HL-60 (cell line): ENCODE data around the gene GNAI1.

ENCODE experiments used
- GABPA ChIP-seq: IDR thresholded peaks from 2 replicates; pipeline ENCODE4 v1.6.1; 2012; ENCODE audit warnings: low read depth
- POLR2AphosphoS5 ChIP-seq: IDR thresholded peaks from 2 replicates; pipeline ENCODE4 v1.6.1; 2012; ENCODE audit warnings: low read depth
- TF ChIP-seq, protein P1 (sequence below): IDR thresholded peaks from one replicate; pipeline ENCODE4 v1.5.1; 2011; ENCODE audit warnings: low read length, control low read depth, inconsistent platforms; ENCODE audit not compliant: insufficient read depth
- TF ChIP-seq, protein P2 (sequence below): IDR thresholded peaks from 2 replicates; pipeline ENCODE4 v1.6.1; 2012; ENCODE audit warnings: low read depth; ENCODE audit not compliant: insufficient replicate concordance

DNA sequence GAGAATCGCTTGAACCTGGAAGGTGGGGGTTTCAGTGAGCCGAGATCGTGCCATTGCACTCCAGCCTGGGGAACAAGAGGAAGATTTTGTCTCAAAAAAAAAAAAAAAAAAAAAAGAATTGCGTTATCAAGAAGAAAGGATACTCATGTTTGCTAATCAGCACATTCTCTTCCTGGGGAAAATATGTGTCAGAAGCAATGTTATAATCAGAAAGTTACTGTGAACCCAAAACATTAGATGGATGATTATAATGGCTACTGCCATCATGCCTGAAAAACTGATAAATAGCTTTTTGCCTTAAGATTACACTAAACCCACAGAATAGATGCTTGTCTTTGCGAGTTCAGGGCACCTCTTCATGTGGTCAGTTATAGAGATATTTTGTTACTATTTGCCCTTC is 24.3 kb upstream of the GNAI1 start:
- TF ChIP-seq, protein P1, sequence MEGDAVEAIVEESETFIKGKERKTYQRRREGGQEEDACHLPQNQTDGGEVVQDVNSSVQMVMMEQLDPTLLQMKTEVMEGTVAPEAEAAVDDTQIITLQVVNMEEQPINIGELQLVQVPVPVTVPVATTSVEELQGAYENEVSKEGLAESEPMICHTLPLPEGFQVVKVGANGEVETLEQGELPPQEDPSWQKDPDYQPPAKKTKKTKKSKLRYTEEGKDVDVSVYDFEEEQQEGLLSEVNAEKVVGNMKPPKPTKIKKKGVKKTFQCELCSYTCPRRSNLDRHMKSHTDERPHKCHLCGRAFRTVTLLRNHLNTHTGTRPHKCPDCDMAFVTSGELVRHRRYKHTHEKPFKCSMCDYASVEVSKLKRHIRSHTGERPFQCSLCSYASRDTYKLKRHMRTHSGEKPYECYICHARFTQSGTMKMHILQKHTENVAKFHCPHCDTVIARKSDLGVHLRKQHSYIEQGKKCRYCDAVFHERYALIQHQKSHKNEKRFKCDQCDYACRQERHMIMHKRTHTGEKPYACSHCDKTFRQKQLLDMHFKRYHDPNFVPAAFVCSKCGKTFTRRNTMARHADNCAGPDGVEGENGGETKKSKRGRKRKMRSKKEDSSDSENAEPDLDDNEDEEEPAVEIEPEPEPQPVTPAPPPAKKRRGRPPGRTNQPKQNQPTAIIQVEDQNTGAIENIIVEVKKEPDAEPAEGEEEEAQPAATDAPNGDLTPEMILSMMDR = no peak
- TF ChIP-seq POLR2AphosphoS5 = no peak
- TF ChIP-seq GABPA = no peak
- TF ChIP-seq, protein P2, sequence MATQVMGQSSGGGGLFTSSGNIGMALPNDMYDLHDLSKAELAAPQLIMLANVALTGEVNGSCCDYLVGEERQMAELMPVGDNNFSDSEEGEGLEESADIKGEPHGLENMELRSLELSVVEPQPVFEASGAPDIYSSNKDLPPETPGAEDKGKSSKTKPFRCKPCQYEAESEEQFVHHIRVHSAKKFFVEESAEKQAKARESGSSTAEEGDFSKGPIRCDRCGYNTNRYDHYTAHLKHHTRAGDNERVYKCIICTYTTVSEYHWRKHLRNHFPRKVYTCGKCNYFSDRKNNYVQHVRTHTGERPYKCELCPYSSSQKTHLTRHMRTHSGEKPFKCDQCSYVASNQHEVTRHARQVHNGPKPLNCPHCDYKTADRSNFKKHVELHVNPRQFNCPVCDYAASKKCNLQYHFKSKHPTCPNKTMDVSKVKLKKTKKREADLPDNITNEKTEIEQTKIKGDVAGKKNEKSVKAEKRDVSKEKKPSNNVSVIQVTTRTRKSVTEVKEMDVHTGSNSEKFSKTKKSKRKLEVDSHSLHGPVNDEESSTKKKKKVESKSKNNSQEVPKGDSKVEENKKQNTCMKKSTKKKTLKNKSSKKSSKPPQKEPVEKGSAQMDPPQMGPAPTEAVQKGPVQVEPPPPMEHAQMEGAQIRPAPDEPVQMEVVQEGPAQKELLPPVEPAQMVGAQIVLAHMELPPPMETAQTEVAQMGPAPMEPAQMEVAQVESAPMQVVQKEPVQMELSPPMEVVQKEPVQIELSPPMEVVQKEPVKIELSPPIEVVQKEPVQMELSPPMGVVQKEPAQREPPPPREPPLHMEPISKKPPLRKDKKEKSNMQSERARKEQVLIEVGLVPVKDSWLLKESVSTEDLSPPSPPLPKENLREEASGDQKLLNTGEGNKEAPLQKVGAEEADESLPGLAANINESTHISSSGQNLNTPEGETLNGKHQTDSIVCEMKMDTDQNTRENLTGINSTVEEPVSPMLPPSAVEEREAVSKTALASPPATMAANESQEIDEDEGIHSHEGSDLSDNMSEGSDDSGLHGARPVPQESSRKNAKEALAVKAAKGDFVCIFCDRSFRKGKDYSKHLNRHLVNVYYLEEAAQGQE = no peak
